ENCODE measurements around the gene FOCAD. TPM values are rescaled to one million over a fixed set of nuclear protein-coding genes. Genes with fewer than 3 reads are reported as not detected.

The FOCAD gene
- total RNA-seq, 1 experiment from 2014 or later: 43.3 TPM

- Histone ChIP-seq H4K91ac (ENCODE audit: insufficient read length, low read depth, low read length) (no peak overlapping the region), H2BK15ac (ENCODE audit: low read depth, low read length) (no peak overlapping the region), H2AFZ (ENCODE audit: low read length) (no peak overlapping the region), H2BK12ac (ENCODE audit: insufficient read length, low read depth, low read length) (no peak overlapping the region), H3K27ac (ENCODE audit: insufficient read length, low read depth, low read length) (peak overlapping the region; percentile 51), H4K8ac (replicated peaks; ENCODE audit: insufficient read length, low read depth, low read length) (no peak overlapping the region), H4K5ac (ENCODE audit: insufficient read length, low read depth, low read length) (no peak overlapping the region), H2AK5ac (ENCODE audit: insufficient read length, low read length) (no peak overlapping the region), H3K23me2 (ENCODE audit: insufficient read length, low read depth, low read length, poor library complexity, severe bottlenecking) (no peaks in the 10 kb centered on the region), H2BK5ac (ENCODE audit: insufficient read length, low read length) (no peak overlapping the region), H3K79me1 (ENCODE audit: insufficient read depth, low read depth, low read length, poor library complexity, severe bottlenecking) (no peaks in the 10 kb centered on the region), H2BK120ac (ENCODE audit: low read depth, low read length, poor library complexity, severe bottlenecking) (no peak overlapping the region), H3T11ph (ENCODE audit: low read length) (no peak overlapping the region), H4K20me1 (ENCODE audit: control insufficient read depth, insufficient read depth, insufficient read length) (no peaks in the 10 kb centered on the region), H2BK20ac (ENCODE audit: low read depth, low read length, poor library complexity, severe bottlenecking) (peak overlapping the region; percentile 93), H3K4me1 (ENCODE audit: insufficient read depth, low read length) (peaks cover 3% of the 10 kb centered on the region; the same call in 1 of the 2 replicates), H3K18ac (ENCODE audit: insufficient read length, low read depth, low read length) (no peak overlapping the region), H3K56ac (ENCODE audit: insufficient read length, low read depth, low read length) (no peak overlapping the region), H3K14ac (ENCODE audit: insufficient read depth, low read length) (no peak overlapping the region), H3K27me3 (ENCODE audit: insufficient read depth, low read length) (no peaks in the 10 kb centered on the region), H3K4ac (ENCODE audit: low read depth, low read length) (no peak overlapping the region), H3K9ac (ENCODE audit: extremely low read depth, insufficient read length, low read length) (no peak overlapping the region), H3K79me2 (ENCODE audit: insufficient read depth, low read length) (no peaks in the 10 kb centered on the region), H3K23ac (ENCODE audit: insufficient read length, low read depth, low read length) (no peak overlapping the region), H3K9me3 (ENCODE audit: control insufficient read depth, low read depth, low read length) (no peaks in the 10 kb centered on the region), H3K4me2 (ENCODE audit: insufficient read depth, insufficient read length, low read length) (no peak overlapping the region)
- Mint-ChIP-seq H3K9me3 (peaks cover 4% of the 10 kb centered on the region in 2 experiments; a peak in 2 of 5 replicates), H3K27ac (peak overlapping the region; percentile 34 to 65 (median 58); a peak in 2 of 7 replicates), H3K4me3 (no peak overlapping the region), H3K27me3 (ENCODE audit: low read depth) (no peaks in the 10 kb centered on the region), H3K4me1 (peaks cover 34 to 45% of the 10 kb centered on the region in 2 experiments), H3K36me3 (ENCODE audit: insufficient read depth in 1 of 3, low read depth in 3 of 3) (peaks cover 0 to 15% (median 0%) of the 10 kb centered on the region in 3 experiments; a peak in 2 of 7 replicates)
- no peak for DNase-seq
- no peak for TF ChIP-seq CTCF (conservative IDR thresholded peaks at IDR 0.05)
- WGBS (ENCODE audit: extremely low coverage, insufficient read length, low lambda C conversion rate): no CpG with 5 or more reads among the region's 2 CpGs
Measured at GRCh38 chr9:21018177-21018576, 334.1 kb downstream of the FOCAD start.
